Measurements from ENCODE around the gene LRRC75B. TPM values are rescaled to one million over a fixed set of nuclear protein-coding genes. Genes with fewer than 3 reads are reported as not detected.

LRRC75B gene
- total RNA-seq, 1 experiment from 2014 or later = 4.1 TPM

DNA sequence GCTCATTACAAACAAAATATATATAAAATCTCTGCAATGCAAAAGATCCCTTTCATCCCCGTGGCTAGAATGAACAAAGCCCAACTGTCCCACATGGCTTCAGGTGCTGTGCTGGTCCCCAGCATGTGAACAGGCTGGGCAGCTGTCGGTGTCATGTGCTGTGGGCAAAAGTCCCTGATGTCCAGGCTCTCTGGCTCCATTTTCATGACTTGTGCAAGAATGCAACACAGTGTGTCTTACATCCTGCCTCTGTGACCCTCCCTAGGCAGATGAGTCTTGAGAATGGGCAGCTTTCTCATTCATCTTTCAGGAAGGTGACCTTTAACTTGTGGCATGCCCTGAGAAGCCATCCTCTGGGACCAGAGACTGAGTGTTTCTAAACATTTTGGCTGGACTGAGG is 52.4 kb downstream of the LRRC75B start:
- Histone ChIP-seq H3K27me3 (ENCODE audit: control insufficient read depth, insufficient read depth, low read length) (no peaks in the 10 kb centered on the region), H3K9me3 (ENCODE audit: control insufficient read depth, insufficient read depth, low read depth, low read length) (no peaks in the 10 kb centered on the region), H3K36me3 (ENCODE audit: control insufficient read depth, insufficient read depth, low read length) (no peaks in the 10 kb centered on the region), H3K4me1 (ENCODE audit: control insufficient read depth, insufficient read depth, low read length) (no peaks in the 10 kb centered on the region), H3K4me3 (ENCODE audit: low read depth in 2 of 2, low read length in 2 of 2) (no peak overlapping the region), H3K27ac (ENCODE audit: low read length) (no peak overlapping the region)
- BruUV-seq (replicated peaks) = TSS peak; percentile 85
- TF ChIP-seq TCF7L2 (IDR thresholded peaks at IDR 0.05; ENCODE audit: low read depth, low read length) = no peak
- TF ChIP-seq POLR2AphosphoS5 (IDR thresholded peaks at IDR 0.05; ENCODE audit: low read depth, low read length) = no peak
- TF ChIP-seq SIN3A (IDR thresholded peaks at IDR 0.05; ENCODE audit: borderline replicate concordance, insufficient read depth, low read depth, low read length) = no peak
- TF ChIP-seq, protein P1, sequence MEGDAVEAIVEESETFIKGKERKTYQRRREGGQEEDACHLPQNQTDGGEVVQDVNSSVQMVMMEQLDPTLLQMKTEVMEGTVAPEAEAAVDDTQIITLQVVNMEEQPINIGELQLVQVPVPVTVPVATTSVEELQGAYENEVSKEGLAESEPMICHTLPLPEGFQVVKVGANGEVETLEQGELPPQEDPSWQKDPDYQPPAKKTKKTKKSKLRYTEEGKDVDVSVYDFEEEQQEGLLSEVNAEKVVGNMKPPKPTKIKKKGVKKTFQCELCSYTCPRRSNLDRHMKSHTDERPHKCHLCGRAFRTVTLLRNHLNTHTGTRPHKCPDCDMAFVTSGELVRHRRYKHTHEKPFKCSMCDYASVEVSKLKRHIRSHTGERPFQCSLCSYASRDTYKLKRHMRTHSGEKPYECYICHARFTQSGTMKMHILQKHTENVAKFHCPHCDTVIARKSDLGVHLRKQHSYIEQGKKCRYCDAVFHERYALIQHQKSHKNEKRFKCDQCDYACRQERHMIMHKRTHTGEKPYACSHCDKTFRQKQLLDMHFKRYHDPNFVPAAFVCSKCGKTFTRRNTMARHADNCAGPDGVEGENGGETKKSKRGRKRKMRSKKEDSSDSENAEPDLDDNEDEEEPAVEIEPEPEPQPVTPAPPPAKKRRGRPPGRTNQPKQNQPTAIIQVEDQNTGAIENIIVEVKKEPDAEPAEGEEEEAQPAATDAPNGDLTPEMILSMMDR (IDR thresholded peaks at IDR 0.05) = no peak
- TF ChIP-seq, protein P2, sequence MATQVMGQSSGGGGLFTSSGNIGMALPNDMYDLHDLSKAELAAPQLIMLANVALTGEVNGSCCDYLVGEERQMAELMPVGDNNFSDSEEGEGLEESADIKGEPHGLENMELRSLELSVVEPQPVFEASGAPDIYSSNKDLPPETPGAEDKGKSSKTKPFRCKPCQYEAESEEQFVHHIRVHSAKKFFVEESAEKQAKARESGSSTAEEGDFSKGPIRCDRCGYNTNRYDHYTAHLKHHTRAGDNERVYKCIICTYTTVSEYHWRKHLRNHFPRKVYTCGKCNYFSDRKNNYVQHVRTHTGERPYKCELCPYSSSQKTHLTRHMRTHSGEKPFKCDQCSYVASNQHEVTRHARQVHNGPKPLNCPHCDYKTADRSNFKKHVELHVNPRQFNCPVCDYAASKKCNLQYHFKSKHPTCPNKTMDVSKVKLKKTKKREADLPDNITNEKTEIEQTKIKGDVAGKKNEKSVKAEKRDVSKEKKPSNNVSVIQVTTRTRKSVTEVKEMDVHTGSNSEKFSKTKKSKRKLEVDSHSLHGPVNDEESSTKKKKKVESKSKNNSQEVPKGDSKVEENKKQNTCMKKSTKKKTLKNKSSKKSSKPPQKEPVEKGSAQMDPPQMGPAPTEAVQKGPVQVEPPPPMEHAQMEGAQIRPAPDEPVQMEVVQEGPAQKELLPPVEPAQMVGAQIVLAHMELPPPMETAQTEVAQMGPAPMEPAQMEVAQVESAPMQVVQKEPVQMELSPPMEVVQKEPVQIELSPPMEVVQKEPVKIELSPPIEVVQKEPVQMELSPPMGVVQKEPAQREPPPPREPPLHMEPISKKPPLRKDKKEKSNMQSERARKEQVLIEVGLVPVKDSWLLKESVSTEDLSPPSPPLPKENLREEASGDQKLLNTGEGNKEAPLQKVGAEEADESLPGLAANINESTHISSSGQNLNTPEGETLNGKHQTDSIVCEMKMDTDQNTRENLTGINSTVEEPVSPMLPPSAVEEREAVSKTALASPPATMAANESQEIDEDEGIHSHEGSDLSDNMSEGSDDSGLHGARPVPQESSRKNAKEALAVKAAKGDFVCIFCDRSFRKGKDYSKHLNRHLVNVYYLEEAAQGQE (IDR thresholded peaks at IDR 0.05; ENCODE audit: insufficient read depth in 1 of 2, low read depth in 2 of 2, low read length in 1 of 2) = no peak
- ChIA-PET POLR2A (no interaction called here), CTCF (no interaction called here)
- intact Hi-C loops (cut with micrococcal nuclease; ENCODE audit: unreplicated experiment) = no loop called here
- in situ Hi-C loops (cut with HindIII; ENCODE audit: low pct_unique_long_range_greater_than_20kb, low sequenced_read_pairs) = no loop called here
- no peak for ATAC-seq
- DNase-seq (ENCODE audit: low read depth, low spot score) = no peak

DNA sequence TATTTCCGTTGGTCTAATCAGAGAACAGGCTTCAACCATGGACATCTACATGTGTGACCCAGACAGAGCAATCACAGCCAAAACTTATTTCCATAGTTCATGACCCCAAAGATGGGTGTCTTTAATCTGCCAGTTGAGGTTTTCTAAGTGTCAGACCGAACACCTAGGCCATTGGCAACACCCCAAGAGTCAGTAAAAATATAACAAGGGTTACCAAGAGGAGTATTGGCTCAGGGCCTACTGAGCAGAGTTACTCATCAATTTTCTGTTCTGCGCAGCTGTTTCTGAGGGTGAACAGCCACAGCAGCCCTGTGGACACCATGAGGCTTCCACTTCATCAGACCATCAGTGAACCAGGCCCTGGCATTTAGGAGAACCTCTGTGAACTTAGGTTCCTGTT is 56.8 kb downstream of the LRRC75B start:
- no peak for TF ChIP-seq SIN3A (IDR thresholded peaks at IDR 0.05; ENCODE audit: borderline replicate concordance, insufficient read depth, low read depth, low read length)
- TF ChIP-seq, protein P1 (IDR thresholded peaks at IDR 0.05) = no peak
- no peak for TF ChIP-seq TCF7L2 (IDR thresholded peaks at IDR 0.05; ENCODE audit: low read depth, low read length)
- no peak for TF ChIP-seq POLR2AphosphoS5 (IDR thresholded peaks at IDR 0.05; ENCODE audit: low read depth, low read length)
- TF ChIP-seq, protein P2 (IDR thresholded peaks at IDR 0.05; ENCODE audit: insufficient read depth in 1 of 2, low read depth in 2 of 2, low read length in 1 of 2) = no peak
- Histone ChIP-seq H3K4me3 (ENCODE audit: low read depth in 2 of 2, low read length in 2 of 2) (no peak overlapping the region), H3K27me3 (ENCODE audit: control insufficient read depth, insufficient read depth, low read length) (no peaks in the 10 kb centered on the region), H3K36me3 (ENCODE audit: control insufficient read depth, insufficient read depth, low read length) (no peaks in the 10 kb centered on the region), H3K4me1 (ENCODE audit: control insufficient read depth, insufficient read depth, low read length) (no peaks in the 10 kb centered on the region), H3K27ac (ENCODE audit: low read length) (no peak overlapping the region), H3K9me3 (ENCODE audit: control insufficient read depth, insufficient read depth, low read depth, low read length) (no peaks in the 10 kb centered on the region)
- ChIA-PET POLR2A (no interaction called here), CTCF (no interaction called here)
- in situ Hi-C loops (cut with HindIII; ENCODE audit: low pct_unique_long_range_greater_than_20kb, low sequenced_read_pairs) = no loop called here
- intact Hi-C loops (cut with micrococcal nuclease; ENCODE audit: unreplicated experiment) = no loop called here
- no peak for DNase-seq (ENCODE audit: low read depth, low spot score)
- no peak for ATAC-seq
- BruUV-seq (replicated peaks) = no TSS peak

Other genes with a start within 250 kb of the LRRC75B start
- gene ADORA2A, start 165.5 kb downstream of the LRRC75B start, total RNA-seq (2021; ENCODE audit: unreplicated experiment) = 11.5 TPM
- gene UPB1, start 97.7 kb downstream of the LRRC75B start, total RNA-seq (2021; ENCODE audit: unreplicated experiment) = 0.10 TPM
- 97.7 TPM for gene GUCD1, start 37.9 kb downstream of the LRRC75B start, total RNA-seq (2021; ENCODE audit: unreplicated experiment)
- 89.4 TPM for gene SNRPD3, start 37.1 kb downstream of the LRRC75B start, total RNA-seq (2021; ENCODE audit: unreplicated experiment)
- gene GGT1, start 10.1 kb upstream of the LRRC75B start, total RNA-seq (2021; ENCODE audit: unreplicated experiment) = 2.6 TPM
- not detected for gene PIWIL3, start 181.6 kb upstream of the LRRC75B start, total RNA-seq (2021; ENCODE audit: unreplicated experiment)
- gene SGSM1, start 213.1 kb upstream of the LRRC75B start, total RNA-seq (2021; ENCODE audit: unreplicated experiment) = 1.6 TPM

Data from Panc1 (cell line).